Measurements from ENCODE around the gene ATF1. TPM values are rescaled to one million over a fixed set of nuclear protein-coding genes. Genes with fewer than 3 reads are reported as not detected.
A peak's percentile ranks its signal among the peaks of the same experiment; 100 is the strongest.

ATF1 gene
- total and polyA plus RNA-seq, 5 donors: 8.4 to 33.1 (median 23.2) TPM

GRCh38 chr12:50776749-50777728, 13.1 kb downstream of the ATF1 start:
- intact Hi-C loops (cut with DNase I): no loop called here
- no peak overlapping the region for H3K4me3 ChIP-seq (ENCODE audit: low read length)
- no peak for ATAC-seq
- no peak overlapping the region for H3K27ac ChIP-seq (ENCODE audit: low read length)
- H3K4me1 ChIP-seq (ENCODE audit: control insufficient read depth, insufficient read depth, low read length): no peaks in the 10 kb centered on the region
- 91% methylated on average over 9 of the region's 9 CpGs for WGBS
- H3K9me3 ChIP-seq (ENCODE audit: control insufficient read depth, low read length): no peaks in the 10 kb centered on the region
- no peaks in the 10 kb centered on the region for H3K27me3 ChIP-seq (ENCODE audit: control insufficient read depth, insufficient read depth)
- no peak for DNase-seq

DNA sequence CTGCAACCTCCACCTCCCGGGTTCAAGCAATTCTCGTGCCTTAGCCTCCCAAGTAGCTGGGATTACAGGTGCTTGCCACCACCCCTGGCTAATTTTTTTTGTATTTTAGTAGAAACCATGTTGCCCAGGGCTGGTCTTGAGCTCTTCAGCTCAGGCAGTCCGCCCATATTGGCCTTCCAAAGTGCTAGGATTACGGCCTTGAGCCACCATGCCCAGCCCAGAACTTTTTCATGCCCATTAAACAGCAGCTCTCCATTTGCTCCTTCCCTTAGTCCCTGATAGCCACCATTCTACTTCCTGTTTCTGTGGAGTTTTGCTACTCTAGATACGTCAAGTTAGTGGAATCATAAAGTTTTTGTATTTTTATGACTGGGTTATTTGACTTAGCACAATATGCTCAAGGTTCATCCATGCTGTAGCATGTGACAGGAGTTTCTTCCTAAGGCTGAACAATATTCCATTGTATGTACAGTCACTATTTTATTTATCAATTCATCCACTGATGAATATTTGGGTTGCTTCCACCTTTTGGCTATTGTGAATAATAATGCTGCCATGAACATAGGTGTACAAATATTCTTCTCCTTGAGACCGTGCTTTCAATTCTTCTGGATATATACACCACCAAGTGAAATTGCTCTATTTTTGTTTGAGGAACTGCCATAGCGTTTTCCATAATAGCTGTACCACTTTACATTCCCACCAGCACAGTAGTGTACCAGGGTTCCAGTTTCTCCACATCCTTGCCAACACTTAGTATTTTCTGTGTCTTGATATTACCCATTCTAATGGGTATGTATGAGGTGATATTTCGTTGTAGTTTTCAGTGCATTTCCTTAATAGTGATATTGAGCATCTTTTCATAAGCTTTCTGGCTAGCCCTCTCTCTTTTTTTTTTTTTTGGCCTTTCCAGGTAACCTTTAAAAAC, 15.0 kb downstream of the ATF1 start:
- H3K27me3 ChIP-seq (ENCODE audit: control insufficient read depth, insufficient read depth): no peaks in the 10 kb centered on the region
- H3K9me3 ChIP-seq (ENCODE audit: control insufficient read depth, low read length): no peaks in the 10 kb centered on the region
- no peak overlapping the region for H3K27ac ChIP-seq (ENCODE audit: low read length)
- DNase-seq: no peak
- H3K4me1 ChIP-seq (ENCODE audit: control insufficient read depth, insufficient read depth, low read length): no peaks in the 10 kb centered on the region
- no peak overlapping the region for H3K4me3 ChIP-seq (ENCODE audit: low read length)
- intact Hi-C loops (cut with DNase I): no loop called here
- 91% methylated on average over 8 of the region's 8 CpGs for WGBS
- no peak for ATAC-seq

DNA sequence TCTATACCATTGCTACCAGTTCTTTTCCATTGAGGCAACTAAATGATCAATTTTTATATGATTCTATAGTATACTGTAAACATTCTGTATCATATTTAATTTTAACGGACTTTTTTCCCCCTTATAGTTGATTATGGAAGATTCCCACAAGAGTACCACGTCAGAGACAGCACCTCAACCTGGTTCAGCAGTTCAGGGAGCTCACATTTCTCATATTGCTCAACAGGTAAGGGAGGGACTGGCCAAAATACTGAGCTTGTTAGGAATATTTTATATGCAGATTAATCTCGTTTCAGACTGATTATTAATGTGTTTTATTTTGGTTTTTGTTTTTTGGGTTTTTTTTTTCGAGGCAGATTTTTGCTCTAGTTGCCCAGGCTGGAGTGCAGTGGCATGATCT, 16.1 kb downstream of the ATF1 start:
- no peaks in the 10 kb centered on the region for H3K27me3 ChIP-seq (ENCODE audit: control insufficient read depth, insufficient read depth)
- no peak overlapping the region for H3K4me3 ChIP-seq (ENCODE audit: low read length)
- 93% methylated on average over 4 of the region's 4 CpGs for WGBS
- H3K9me3 ChIP-seq (ENCODE audit: control insufficient read depth, low read length): no peaks in the 10 kb centered on the region
- DNase-seq: no peak
- ATAC-seq: no peak
- H3K27ac ChIP-seq (ENCODE audit: low read length): no peak overlapping the region
- intact Hi-C loops (cut with DNase I): no loop called here
- no peaks in the 10 kb centered on the region for H3K4me1 ChIP-seq (ENCODE audit: control insufficient read depth, insufficient read depth, low read length)

- Histone ChIP-seq H3K27me3 (ENCODE audit: control insufficient read depth, insufficient read depth) (no peaks in the 10 kb centered on the region), H3K27ac (ENCODE audit: low read length) (no peak overlapping the region), H3K9me3 (ENCODE audit: control insufficient read depth, low read length) (no peaks in the 10 kb centered on the region), H3K4me1 (ENCODE audit: control insufficient read depth, insufficient read depth, low read length) (peaks cover 2% of the 10 kb centered on the region), H3K4me3 (ENCODE audit: low read length) (no peak overlapping the region)
- intact Hi-C loops (cut with DNase I): no loop called here
- ATAC-seq (no peak), DNase-seq (no peak)
- 93% methylated on average over 4 of the region's 4 CpGs for WGBS
Measured at GRCh38 chr12:50784501-50784900, 20.6 kb downstream of the ATF1 start.

- ATAC-seq (no peak), DNase-seq (no peak)
- H3K27ac ChIP-seq (ENCODE audit: low read length): no peak overlapping the region
- 93% methylated on average over 3 of the region's 3 CpGs for WGBS
- H3K4me3 ChIP-seq (ENCODE audit: low read length): no peak overlapping the region
- no peaks in the 10 kb centered on the region for H3K9me3 ChIP-seq (ENCODE audit: control insufficient read depth, low read length)
- H3K27me3 ChIP-seq (ENCODE audit: control insufficient read depth, insufficient read depth): no peaks in the 10 kb centered on the region
- intact Hi-C loops (cut with DNase I): no loop called here
- H3K4me1 ChIP-seq (ENCODE audit: control insufficient read depth, insufficient read depth, low read length): peaks cover 2% of the 10 kb centered on the region
Measured at GRCh38 chr12:50785406-50786001, 21.6 kb downstream of the ATF1 start.

DNA sequence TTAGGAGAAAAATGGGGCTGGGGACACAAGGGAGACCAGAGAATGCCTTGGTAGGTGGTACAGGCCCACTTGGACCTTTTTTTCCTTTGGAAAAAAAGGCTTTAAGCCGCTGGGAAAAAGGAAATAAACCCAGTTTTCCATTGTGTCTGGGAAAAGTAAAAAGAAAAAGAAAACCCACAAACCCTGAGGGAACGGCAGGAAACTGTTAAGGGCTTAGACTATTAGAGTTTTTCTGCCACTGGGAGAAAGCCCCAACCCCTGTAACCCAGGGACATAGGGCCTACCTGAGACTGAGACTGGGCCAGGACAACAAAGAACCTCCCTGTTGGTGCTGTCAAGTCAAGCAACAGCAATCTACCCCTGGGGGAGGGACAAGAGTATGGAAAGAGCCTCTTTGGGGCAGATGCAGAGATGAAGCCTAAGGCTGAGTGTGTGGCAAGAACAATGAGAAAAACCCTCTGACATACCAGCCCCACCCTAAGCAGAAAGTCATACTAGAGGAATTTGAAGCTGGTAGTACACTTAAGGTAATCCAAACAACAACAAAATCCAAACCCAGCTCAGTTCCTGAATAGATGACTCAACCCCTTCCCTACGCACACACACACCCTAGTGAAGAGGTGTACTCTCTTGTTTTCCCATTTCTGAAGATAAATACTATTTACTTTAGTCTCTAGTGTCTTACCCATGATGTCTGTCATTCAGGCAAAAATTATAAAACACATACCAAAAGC, 22.8 kb downstream of the ATF1 start:
- no peak overlapping the region for H3K27ac ChIP-seq (ENCODE audit: low read length)
- no peaks in the 10 kb centered on the region for H3K27me3 ChIP-seq (ENCODE audit: control insufficient read depth, insufficient read depth)
- intact Hi-C loops (cut with DNase I): no loop called here
- peak; percentile 19 to 89 for ATAC-seq
- no peak for DNase-seq
- no peak overlapping the region for H3K4me3 ChIP-seq (ENCODE audit: low read length)
- no peaks in the 10 kb centered on the region for H3K9me3 ChIP-seq (ENCODE audit: control insufficient read depth, low read length)
- WGBS: 91% methylated on average over 3 of the region's 3 CpGs
- H3K4me1 ChIP-seq (ENCODE audit: control insufficient read depth, insufficient read depth, low read length): peaks cover 2% of the 10 kb centered on the region

DNA sequence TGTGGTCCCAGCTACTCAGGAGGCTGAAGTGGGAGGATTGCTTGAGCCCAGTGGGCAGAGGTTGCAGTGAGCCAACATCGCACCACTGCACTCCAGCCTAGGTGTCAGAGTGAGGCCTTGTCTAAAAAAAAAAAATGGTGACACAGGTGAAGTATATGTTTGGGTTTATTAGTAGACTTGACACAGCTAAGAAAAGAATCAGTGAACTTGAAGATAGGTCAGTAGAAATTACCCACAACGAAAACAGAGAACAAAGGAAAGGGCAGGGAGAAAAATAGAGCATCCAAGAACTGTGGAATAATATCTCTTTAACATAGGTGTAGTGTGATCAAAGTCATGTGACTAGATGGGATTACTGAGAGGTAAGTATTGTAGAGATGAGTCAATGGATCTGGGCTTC, 23.7 kb downstream of the ATF1 start:
- no peak for DNase-seq
- peaks cover 2% of the 10 kb centered on the region for H3K4me1 ChIP-seq (ENCODE audit: control insufficient read depth, insufficient read depth, low read length)

GRCh38 chr12:50788561-50788960, 24.7 kb downstream of the ATF1 start:
- intact Hi-C loops (cut with DNase I): no loop called here
- DNase-seq: no peak
- H3K4me3 ChIP-seq (ENCODE audit: low read length): no peak overlapping the region
- 93% methylated on average over 3 of the region's 3 CpGs for WGBS
- H3K4me1 ChIP-seq (ENCODE audit: control insufficient read depth, insufficient read depth, low read length): peaks cover 2% of the 10 kb centered on the region
- ATAC-seq: no peak
- no peaks in the 10 kb centered on the region for H3K27me3 ChIP-seq (ENCODE audit: control insufficient read depth, insufficient read depth)
- H3K27ac ChIP-seq (ENCODE audit: low read length): no peak overlapping the region
- H3K9me3 ChIP-seq (ENCODE audit: control insufficient read depth, low read length): no peaks in the 10 kb centered on the region

More for the DNA sequence above, 23.7 kb downstream of the ATF1 start:
- WGBS: 100% methylated on average over 2 of the region's 2 CpGs
- intact Hi-C loops (cut with DNase I): no loop called here
- H3K27me3 ChIP-seq (ENCODE audit: control insufficient read depth, insufficient read depth): no peaks in the 10 kb centered on the region
- no peak for ATAC-seq
- H3K9me3 ChIP-seq (ENCODE audit: control insufficient read depth, low read length): no peaks in the 10 kb centered on the region
- no peak overlapping the region for H3K27ac ChIP-seq (ENCODE audit: low read length)
- H3K4me3 ChIP-seq (ENCODE audit: low read length): no peak overlapping the region

- no peaks in the 10 kb centered on the region for H3K27me3 ChIP-seq (ENCODE audit: control insufficient read depth, insufficient read depth)
- no peak for ATAC-seq
- no peak for DNase-seq
- H3K27ac ChIP-seq (ENCODE audit: low read length): no peak overlapping the region
- no peak overlapping the region for H3K4me3 ChIP-seq (ENCODE audit: low read length)
- peaks cover 2% of the 10 kb centered on the region for H3K4me1 ChIP-seq (ENCODE audit: control insufficient read depth, insufficient read depth, low read length)
- 93% methylated on average over 5 of the region's 5 CpGs for WGBS
- H3K9me3 ChIP-seq (ENCODE audit: control insufficient read depth, low read length): no peaks in the 10 kb centered on the region
- intact Hi-C loops (cut with DNase I): no loop called here
Measured at GRCh38 chr12:50790081-50790480, 26.2 kb downstream of the ATF1 start.

DNA sequence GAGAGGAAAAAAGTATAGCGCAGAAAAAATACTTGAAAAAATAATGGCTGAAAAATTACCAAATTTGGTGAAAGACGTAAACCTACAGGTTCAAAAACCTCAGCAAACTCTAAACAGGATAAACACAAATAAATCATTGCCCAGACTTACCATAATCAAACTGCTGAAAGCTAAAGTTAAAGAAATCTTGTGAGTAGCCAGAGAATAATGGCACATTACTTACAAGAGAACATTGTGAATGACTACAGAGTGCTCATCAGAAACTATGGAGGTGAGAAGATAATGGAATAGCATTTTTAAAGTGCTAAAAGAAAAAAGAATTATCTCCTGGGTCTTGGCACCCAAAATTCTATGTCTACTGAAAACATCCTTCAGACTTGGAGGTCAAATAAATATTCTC, 36.0 kb downstream of the ATF1 start:
- H3K4me1 ChIP-seq (ENCODE audit: control insufficient read depth, insufficient read depth, low read length): no peaks in the 10 kb centered on the region
- H3K27ac ChIP-seq (ENCODE audit: low read length): no peak overlapping the region
- H3K4me3 ChIP-seq (ENCODE audit: low read length): no peak overlapping the region
- no peak for ATAC-seq
- no peaks in the 10 kb centered on the region for H3K27me3 ChIP-seq (ENCODE audit: control insufficient read depth, insufficient read depth)
- no peaks in the 10 kb centered on the region for H3K9me3 ChIP-seq (ENCODE audit: control insufficient read depth, low read length)
- 99% methylated on average over 2 of the region's 2 CpGs for WGBS
- intact Hi-C loops (cut with DNase I): no loop called here
- no peak for DNase-seq

Measured in right cardiac atrium (tissue), 5 donors.